Mucosa of descending colon (tissue), 3 donors: ENCODE results near the gene SCGB1D4. TPM values are rescaled to one million over a fixed set of nuclear protein-coding genes. Genes with fewer than 3 reads are reported as not detected.

Experiments
- ATAC-seq: fragments of 200-7000 bp; cut with Tn5 transposase; one replicate; pipeline ENCODE4 v1.9.1; 2020; ENCODE audit warnings: mild to moderate bottlenecking, moderate library complexity
- DNase-seq, 3 donors: peaks; one replicate each; pipeline ENCODE4 v3.0.0-alpha.2; 2020
- H3K36me3 ChIP-seq: fragments of 200-600 bp; one replicate; pipeline ENCODE4 v1.8.0; 2021; ENCODE audit warnings: low read depth, mild to moderate bottlenecking
- H3K4me1 ChIP-seq: fragments of 200-600 bp; one replicate; pipeline ENCODE4 v1.8.0; 2021; ENCODE audit warnings: low read depth, mild to moderate bottlenecking
- H3K4me3 ChIP-seq: fragments of 200-600 bp; one replicate; pipeline ENCODE4 v1.8.0; 2021; ENCODE audit warnings: mild to moderate bottlenecking
- H3K9me3 ChIP-seq: fragments of 200-600 bp; one replicate; pipeline ENCODE4 v1.8.0; 2021; ENCODE audit warnings: mild to moderate bottlenecking
- CTCF ChIP-seq: fragments of 200-600 bp; IDR thresholded peaks from one replicate; pipeline ENCODE4 v1.8.0; 2022; ENCODE audit warnings: antibody characterized with exemption, mild to moderate bottlenecking
- intact Hi-C, 2 donors: fragments of 100-400 bp; cut with DNase I in 1 of 2; cut with micrococcal nuclease in 1 of 2; formaldehyde crosslinking; loops; one replicate each; pipeline versions ENCODE4 v1.11.0 to v1.11.1; 2022; cut with DNase I, micrococcal nuclease
- total RNA-seq, 3 donors: library from RNA; stranded (reverse); fragmentation: NEBNext Ultra II Directional in 2 of 3; extraction: Animal tissue kit (Norgen Biotek cat#: 25700) in 2 of 3; gene quantifications; one replicate each; pipeline versions ENCODE4 v1.2.1 to v1.2.4, GENCODE V29; 2021 to 2023
- donor health status: DM: no; HTN: no; CAD: no; lungs with moderate emphysema.
- donor health status: DM: no; HTN: no; CAD: no.
- donor health status: DM: no; HTN: yes; CAD: no.

SCGB1D4 gene
- total RNA-seq, 3 donors from 2014 or later: not detected

- H3K4me3 ChIP-seq: no peak overlapping the region
- intact Hi-C loops: no loop called here
- H3K9me3 ChIP-seq: no peaks in the 10 kb centered on the region
- H3K36me3 ChIP-seq: no peaks in the 10 kb centered on the region
- no peak for ATAC-seq
- TF ChIP-seq CTCF: no peak
- DNase-seq: no peak
- no peaks in the 10 kb centered on the region for H3K4me1 ChIP-seq
Observed at GRCh38 chr11:62306227-62306626, 7.4 kb upstream of the SCGB1D4 start.

DNA sequence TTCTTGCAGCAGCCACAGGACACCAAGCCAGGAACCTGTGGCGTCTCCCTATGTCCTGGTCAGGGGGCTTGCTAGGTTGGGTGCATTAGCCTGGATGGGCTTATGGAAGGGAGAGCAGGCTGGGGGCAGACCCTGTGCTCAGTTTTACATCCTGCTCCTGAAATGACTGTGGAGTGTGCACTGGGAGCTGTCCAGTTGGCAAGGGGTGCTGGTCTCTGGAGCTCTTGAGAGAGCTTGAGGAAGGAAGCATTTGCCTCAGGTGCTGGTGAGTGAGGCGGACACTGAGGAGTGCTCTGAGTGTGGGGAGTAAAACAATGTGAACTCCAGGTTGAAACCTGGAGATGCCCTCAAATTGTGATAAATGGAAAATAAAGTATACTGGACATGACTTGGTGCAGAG lies 3.4 kb downstream of the SCGB1D4 start:
- no peak for TF ChIP-seq CTCF
- Histone ChIP-seq H3K9me3 (no peaks in the 10 kb centered on the region), H3K4me1 (no peaks in the 10 kb centered on the region), H3K36me3 (no peaks in the 10 kb centered on the region), H3K4me3 (no peak overlapping the region)
- peak; percentile 54 for ATAC-seq
- intact Hi-C loops: no loop called here
- DNase-seq: peak in 1 of 3 donors; percentile 30

- ATAC-seq (no peak), DNase-seq (no peak)
- Histone ChIP-seq H3K4me1 (no peaks in the 10 kb centered on the region), H3K9me3 (no peaks in the 10 kb centered on the region), H3K36me3 (no peaks in the 10 kb centered on the region), H3K4me3 (no peak overlapping the region)
- intact Hi-C loops: no loop called here
- no peak for TF ChIP-seq CTCF
Observed at GRCh38 chr11:62280452-62280851, 18.4 kb downstream of the SCGB1D4 start.

DNA sequence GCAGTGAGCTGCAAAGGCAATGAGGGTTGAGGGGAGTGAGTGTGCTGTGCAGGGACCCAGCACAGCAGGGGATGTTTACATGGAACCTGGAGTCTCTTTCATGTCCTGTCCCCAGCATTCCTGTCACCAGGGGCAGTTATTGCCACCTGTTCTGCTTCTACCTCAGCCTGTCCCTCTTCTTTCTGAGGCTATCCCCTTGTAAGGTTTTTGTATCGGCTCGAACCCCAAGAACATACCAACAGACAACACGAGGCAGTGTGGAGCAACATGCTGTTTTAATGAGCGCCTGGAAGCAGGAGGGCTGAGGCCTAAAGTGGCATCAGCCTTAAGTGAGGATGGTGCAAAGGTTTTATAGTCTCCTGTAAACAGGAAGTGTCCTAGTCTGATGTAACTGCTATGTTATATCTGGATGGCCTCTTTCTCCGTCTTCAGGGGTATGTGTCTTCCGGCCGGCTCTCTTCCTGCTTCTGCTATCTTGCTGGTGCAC lies 25.0 kb downstream of the SCGB1D4 start:
- no peak for TF ChIP-seq CTCF
- intact Hi-C loops: no loop called here

DNA sequence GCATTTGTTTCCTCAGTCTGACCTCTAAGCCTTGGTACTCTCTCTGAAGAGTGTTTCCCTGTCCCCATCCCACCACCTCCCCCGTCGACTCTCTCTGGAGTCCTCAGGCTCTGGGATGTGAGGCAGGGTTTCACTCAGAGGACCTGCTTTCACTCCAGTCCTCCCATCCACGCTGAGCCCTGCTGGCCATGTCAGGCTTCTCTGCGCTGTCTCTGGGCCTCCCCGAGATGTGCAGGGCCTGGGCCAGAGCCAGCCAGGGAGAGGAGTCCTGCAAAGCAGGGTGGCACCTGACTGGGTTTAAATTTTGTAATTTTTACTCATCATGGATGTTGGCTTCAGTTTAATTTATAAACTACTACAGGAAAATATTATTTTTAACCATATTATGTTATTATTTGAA lies 25.6 kb downstream of the SCGB1D4 start:
- Histone ChIP-seq H3K4me1 (no peaks in the 10 kb centered on the region), H3K36me3 (no peaks in the 10 kb centered on the region), H3K4me3 (no peak overlapping the region), H3K9me3 (no peaks in the 10 kb centered on the region)
- DNase-seq: no peak
- intact Hi-C loops: no loop called here
- ATAC-seq: no peak
- no peak for TF ChIP-seq CTCF

More for the DNA sequence above, 25.0 kb downstream of the SCGB1D4 start:
- DNase-seq (no peak), ATAC-seq (no peak)
- no peaks in the 10 kb centered on the region for H3K4me1 ChIP-seq
- H3K36me3 ChIP-seq: no peaks in the 10 kb centered on the region
- no peak overlapping the region for H3K4me3 ChIP-seq
- H3K9me3 ChIP-seq: no peaks in the 10 kb centered on the region
